K562 (cell line): ENCODE results near the gene TTC8. TPM values are rescaled to one million over a fixed set of nuclear protein-coding genes. Genes with fewer than 3 reads are reported as not detected.
A peak's percentile ranks its signal among the peaks of the same experiment; 100 is the strongest.

Experiments
- ATAC-seq: fragments of 200-7000 bp; cut with Tn5 transposase; 3 replicates; pipeline ENCODE4 v1.9.1; 2020; ENCODE audit warnings: moderate library complexity
- BruUV-seq: library from RNA; stranded (reverse); fragments of 400-500 nt; replicated peaks from 2 replicates; lab custom pipeline; 2021; lab: Mats Ljungman, UMichigan
- CTCF ChIA-PET: fragments of 300-600 bp; formaldehyde crosslinking; extraction: SDS; loops from one replicate; lab custom pipeline; 2021; ENCODE audit warnings: low intra/inter-chr PET ratio; lab: Yijun Ruan, JAX
- POLR2A ChIA-PET: fragments of 300-600, 350-650 bp; sonication (Branson Sonifier 250); formaldehyde crosslinking; extraction: SDS; loops from one replicate; lab custom pipeline; 2021; ENCODE audit warnings: antibody characterized with exemption, inconsistent platforms; lab: Yijun Ruan, JAX
- DNase-seq, 4 experiments: peaks; one replicate each; pipeline versions ENCODE4 v3.0.0 to v3.0.0-alpha.2; 2011 to 2018; ENCODE audit warnings: low spot score in 3 of 4, mixed read lengths in 3 of 4; ENCODE audit errors: extremely low read depth in 1 of 4
- FAIRE-seq: peaks from 2 replicates; lab custom pipeline; 2011; peaks lifted over from hg19 to GRCh38; lab: Jason Lieb, UNC
- H2AFZ ChIP-seq: 2 replicates; pipeline ENCODE4 v1.6.0; 2011; ENCODE audit warnings: low read depth, low read length, control low read depth, inconsistent platforms
- H3K27ac ChIP-seq: fragments of 200-600 bp; 3 replicates; pipeline ENCODE4 v1.8.0; 2011; ENCODE audit warnings: low read depth, mild to moderate bottlenecking, control low read depth, inconsistent platforms, low read length, moderate library complexity, mixed read lengths; ENCODE audit errors: extremely low read depth
- H3K27me3 ChIP-seq, 2 experiments: fragments of 300-600 bp in 1 of 2; 2 replicates in 1 of 2; 3 replicates in 1 of 2; pipeline versions ENCODE4 v1.6.0 to v1.8.0; 2011; ENCODE audit warnings: inconsistent platforms in 2 of 2, low read length in 2 of 2, mild to moderate bottlenecking in 1 of 2, mixed read lengths in 1 of 2, moderate library complexity in 1 of 2; ENCODE audit not compliant: control insufficient read depth in 2 of 2, insufficient read depth in 2 of 2
- H3K36me3 ChIP-seq: fragments of 300-600 bp; 3 replicates; pipeline ENCODE4 v1.8.0; 2011; ENCODE audit warnings: mild to moderate bottlenecking, low read length, inconsistent platforms; ENCODE audit not compliant: control insufficient read depth, insufficient read depth
- H3K4me1 ChIP-seq, 2 experiments: fragments of 200-600 bp in 1 of 2; replicated peaks in 1 of 2; 2 replicates in 1 of 2; 3 replicates in 1 of 2; pipeline versions ENCODE4 v1.5.1 to v1.8.0; 2011; ENCODE audit warnings: inconsistent platforms in 2 of 2, low read length in 2 of 2, mild to moderate bottlenecking in 1 of 2, mixed read lengths in 1 of 2, moderate library complexity in 1 of 2; ENCODE audit not compliant: control insufficient read depth in 2 of 2, insufficient read depth in 2 of 2
- H3K4me2 ChIP-seq: 2 replicates; pipeline ENCODE4 v1.6.1; 2011; ENCODE audit warnings: low read length, control low read depth, inconsistent platforms, mixed read lengths; ENCODE audit not compliant: insufficient read depth
- H3K4me3 ChIP-seq: fragments of 200-600 bp; sonication (generic), shearing (Covaris generic); 2 replicates; pipeline ENCODE4 v1.5.1; 2016; ENCODE audit warnings: control low read depth, inconsistent platforms
- H3K79me2 ChIP-seq: fragments of 200-600 bp; 3 replicates; pipeline ENCODE4 v1.8.0; 2011; ENCODE audit warnings: low read length, inconsistent platforms; ENCODE audit not compliant: control insufficient read depth, insufficient read depth
- H3K9ac ChIP-seq, 2 experiments: 2 replicates each; pipeline versions ENCODE4 v1.6.0 to v1.6.1; 2011; ENCODE audit warnings: low read depth in 2 of 2, low read length in 2 of 2, control low read depth in 1 of 2, inconsistent platforms in 1 of 2, mild to moderate bottlenecking in 1 of 2, mixed read lengths in 1 of 2; ENCODE audit not compliant: insufficient read depth in 1 of 2
- H3K9me1 ChIP-seq: one replicate; pipeline ENCODE4 v1.6.0; 2011; ENCODE audit warnings: inconsistent platforms, mild to moderate bottlenecking, low read length, moderate library complexity; ENCODE audit not compliant: control insufficient read depth, insufficient read depth
- H3K9me3 ChIP-seq: replicated peaks from 2 replicates; pipeline ENCODE4 v1.5.1; 2011; ENCODE audit warnings: low read depth, low read length, inconsistent platforms; ENCODE audit not compliant: control insufficient read depth, insufficient read depth
- H4K20me1 ChIP-seq: replicated peaks from 2 replicates; pipeline ENCODE4 v1.6.1; 2011; ENCODE audit warnings: low read length, inconsistent platforms, mixed read lengths; ENCODE audit not compliant: control insufficient read depth, insufficient read depth
- CBX3 ChIP-seq, 2 experiments: IDR thresholded peaks; 1 replicate in 1 of 2; 2 replicates in 1 of 2; pipeline ENCODE4 v1.6.1; 2012; ENCODE audit warnings: inconsistent platforms in 2 of 2, low read length in 2 of 2, borderline replicate concordance in 1 of 2, control low read depth in 1 of 2
- CCAR2 ChIP-seq: fragments of 200-400 bp; formaldehyde crosslinking; IDR thresholded peaks from 2 replicates; pipeline ENCODE4 v1.6.1; 2017; ENCODE audit warnings: mild to moderate bottlenecking, low read depth, low read length
- GATAD2B ChIP-seq: fragments of 450-650 bp; IDR thresholded peaks from 2 replicates; pipeline ENCODE4 v1.6.1; 2017; ENCODE audit warnings: mild to moderate bottlenecking, borderline replicate concordance
- GTF2F1 ChIP-seq: IDR thresholded peaks from 2 replicates; pipeline ENCODE4 v1.6.1; 2011; ENCODE audit warnings: low read depth, low read length, improper control_type of control experiment
- PHB ChIP-seq: fragments of 250-450 bp; sonication (Bioruptor Pico); IDR thresholded peaks from 2 replicates; pipeline ENCODE4 v1.5.0; 2021
- POLR2H ChIP-seq: IDR thresholded peaks from 2 replicates; pipeline ENCODE4 v1.6.1; 2016; ENCODE audit warnings: missing genetic modification characterization, low read depth, mild to moderate bottlenecking, control low read depth, missing compliant biosample characterization, moderate library complexity
- ZNF121 ChIP-seq: sonication (generic); formaldehyde crosslinking; conservative IDR thresholded peaks from 2 replicates; pipeline ENCODE4 v1.8.0; 2022; ENCODE audit warnings: missing genetic modification reagents
- WGBS: fragments of 100-300 bp; shearing (Covaris generic); methylation state at CpG from one replicate; pipeline ENCODE4 v1.1.6; 2016; ENCODE audit warnings: low coverage, mixed read lengths; ENCODE audit not compliant: insufficient coverage; ENCODE audit errors: missing lambda C conversion rate; 5-methylcytosine and 5-hydroxymethylcytosine counted together
- in situ Hi-C: fragments of 300-500 bp; cut with MboI; formaldehyde crosslinking; loops from 4 replicates; pipeline ENCODE4 v1.15.0; 2018; ENCODE audit warnings: inconsistent platforms, mixed read lengths
- intact Hi-C: fragments of 100-400 bp; cut with micrococcal nuclease; formaldehyde crosslinking; loops from 2 replicates; pipeline ENCODE4 v1.14.2; 2022
- polyA plus RNA-seq, 8 experiments: library from polyadenylated mRNA; depleted of rRNA in 4 of 8; stranded (reverse) in 5 of 8; unstranded in 3 of 8; fragments of >200 nt; fragmentation: Nextera tagmentation in 2 of 8; fragmentation: Illumina TruSeq in 1 of 8; extraction: Ambion mirVana in 2 of 8; extraction: Trizol in 1 of 8; gene quantifications; 2 replicates each; pipeline versions ENCODE4 v1.2.1 to v1.2.3, GENCODE V29; 2011 to 2014; ENCODE audit warnings: inconsistent platforms in 1 of 8, missing spikeins in 1 of 8
- total RNA-seq, 7 experiments: library from RNA; depleted of rRNA in 6 of 7; stranded (reverse); fragments of >200 nt in 6 of 7; fragmentation: Illumina TruSeq in 2 of 7; extraction: Trizol in 2 of 7; gene quantifications; 2 replicates each; pipeline versions ENCODE4 v1.2.1 to v1.2.3, GENCODE V29; 2011 to 2021; ENCODE audit warnings: low replicate concordance in 1 of 7
- TF ChIP-seq, protein P1 (sequence below), 2 experiments: IDR thresholded peaks; 2 replicates each; pipeline ENCODE4 v1.6.1; 2011; ENCODE audit warnings: borderline replicate concordance in 1 of 2, control low read depth in 1 of 2, low read depth in 1 of 2, low read length in 1 of 2, mild to moderate bottlenecking in 1 of 2, mixed read lengths in 1 of 2, moderate library complexity in 1 of 2; ENCODE audit not compliant: insufficient read depth in 1 of 2, insufficient read length in 1 of 2, poor library complexity in 1 of 2, severe bottlenecking in 1 of 2; ENCODE audit errors: extremely low read depth in 1 of 2
- TF ChIP-seq, protein P2 (sequence below): fragments of 450-650 bp; IDR thresholded peaks from 2 replicates; pipeline ENCODE4 v1.6.1; 2018; ENCODE audit warnings: mild to moderate bottlenecking, low read depth; ENCODE audit not compliant: partially characterized antibody
- TF ChIP-seq, protein P3 (sequence below): fragments of 450-650 bp; formaldehyde crosslinking; IDR thresholded peaks from 2 replicates; pipeline ENCODE4 v1.4.0; 2020; ENCODE audit warnings: mild to moderate bottlenecking, moderate library complexity
- TF ChIP-seq, protein P4 (sequence below): sonication (generic); formaldehyde crosslinking; IDR thresholded peaks from 2 replicates; pipeline ENCODE4 v1.8.0; 2022; ENCODE audit warnings: missing genetic modification reagents, mild to moderate bottlenecking, moderate library complexity, borderline replicate concordance
- TF ChIP-seq, protein P5 (sequence below): fragments of 450-650 bp; IDR thresholded peaks from 2 replicates; pipeline ENCODE4 v1.6.1; 2017; ENCODE audit warnings: mild to moderate bottlenecking, moderate library complexity

Gene TTC8
- total and polyA plus RNA-seq, 9 of the 15 experiments (the other 6 are each of a cell fraction or from before 2014, with no cell fraction given) = 7.3 to 22.7 (median 9.6) TPM

DNA sequence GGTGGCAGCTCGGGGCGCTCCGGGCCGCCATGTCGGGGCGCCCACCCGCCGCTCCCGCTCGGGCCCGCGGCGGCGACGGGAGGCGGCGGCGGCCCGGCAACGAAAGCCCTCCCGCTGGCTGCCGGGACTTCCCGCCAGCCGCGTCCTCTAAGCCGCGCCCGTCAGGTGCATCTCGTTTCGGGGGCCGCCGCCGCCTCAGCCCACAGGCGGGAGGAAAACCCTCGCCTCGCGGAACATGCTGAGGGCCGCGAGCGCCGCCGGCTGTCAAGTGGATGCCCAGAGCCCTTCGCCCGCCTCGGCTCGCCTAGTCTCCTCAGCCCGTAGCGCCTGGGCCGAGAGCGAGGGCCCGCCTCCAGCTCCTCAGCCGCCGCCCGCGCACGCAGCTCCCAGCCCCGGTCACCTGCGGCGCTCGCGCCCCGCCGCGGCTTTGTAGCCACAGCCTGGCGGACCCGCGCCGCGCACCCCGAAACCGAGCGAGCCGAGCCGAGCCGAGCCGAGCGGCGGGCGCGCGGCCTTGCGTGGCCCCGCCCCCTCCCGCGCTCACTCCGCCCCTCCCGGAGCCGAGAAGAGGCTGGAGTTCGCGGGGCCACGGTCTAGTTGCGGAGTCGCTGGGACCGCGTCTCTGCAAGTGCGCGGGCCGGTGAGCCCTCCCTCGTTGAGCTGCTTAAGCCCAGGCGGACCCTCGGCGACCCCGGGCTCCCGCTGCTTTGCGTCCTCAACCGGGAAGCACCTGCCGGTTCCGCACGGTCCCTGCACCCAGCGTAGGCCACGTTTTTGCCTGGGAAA is 31.8 kb upstream of the TTC8 start, which contains the start of gene EML5:
Gene EML5 (minus strand): TSS at position 481 of the 786 bp plus-strand sequence. CDS start 450 bp downstream, at position 31.
- Histone ChIP-seq H3K79me2 (no peaks in the 10 kb centered on the region), H2AFZ (peak within 1 kb of the TSS; percentile 83), H3K27me3 (peaks cover 2 to 4% of the 10 kb centered on the region in 2 experiments; a peak in 2 of 5 replicates), H3K9ac (peak within 1 kb of the TSS; percentile 48 to 90; a peak in 3 of 4 replicates), H3K9me1 (no peaks in the 10 kb centered on the region), H3K4me1 (peaks cover 5 to 16% of the 10 kb centered on the region in 2 experiments; a peak in 4 of 5 replicates), H3K4me3 (peak within 1 kb of the TSS; percentile 48), H3K27ac (no peak within 1 kb of the TSS), H3K36me3 (no peaks in the 10 kb centered on the region), H3K4me2 (peak within 1 kb of the TSS; percentile 75), H4K20me1 (no peaks in the 10 kb centered on the region), H3K9me3 (no peaks in the 10 kb centered on the region)
- ATAC-seq (peak; percentile 99), FAIRE-seq (no peak), DNase-seq (peak; percentile 69 to 84 (median 72))
- 2% methylated on average over 13 of the region's 111 CpGs for WGBS
- intact Hi-C loops = loop anchor here (2.0 to 5.0 kb wide), 3 partner anchors 76 to 220 kb away; no protein-coding TSS in a partner anchor
- no TSS peak for BruUV-seq
- in situ Hi-C loops = no loop called here
- POLR2A ChIA-PET = interaction anchor here (1.0 kb wide), 1 partner anchor 37 kb away, joined by 3 read pairs; no protein-coding TSS in a partner anchor
- CTCF ChIA-PET = no interaction called here
- TF ChIP-seq, protein P1, sequence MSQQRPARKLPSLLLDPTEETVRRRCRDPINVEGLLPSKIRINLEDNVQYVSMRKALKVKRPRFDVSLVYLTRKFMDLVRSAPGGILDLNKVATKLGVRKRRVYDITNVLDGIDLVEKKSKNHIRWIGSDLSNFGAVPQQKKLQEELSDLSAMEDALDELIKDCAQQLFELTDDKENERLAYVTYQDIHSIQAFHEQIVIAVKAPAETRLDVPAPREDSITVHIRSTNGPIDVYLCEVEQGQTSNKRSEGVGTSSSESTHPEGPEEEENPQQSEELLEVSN (IDR thresholded peaks at IDR 0.05; ENCODE audit: borderline replicate concordance in 1 of 2, extremely low read depth in 1 of 2, insufficient read depth in 1 of 2, insufficient read length in 1 of 2, low read depth in 1 of 2, low read length in 1 of 2, poor library complexity in 1 of 2, severe bottlenecking in 1 of 2) = peak; percentile 10 to 73
- TF ChIP-seq, protein P2, sequence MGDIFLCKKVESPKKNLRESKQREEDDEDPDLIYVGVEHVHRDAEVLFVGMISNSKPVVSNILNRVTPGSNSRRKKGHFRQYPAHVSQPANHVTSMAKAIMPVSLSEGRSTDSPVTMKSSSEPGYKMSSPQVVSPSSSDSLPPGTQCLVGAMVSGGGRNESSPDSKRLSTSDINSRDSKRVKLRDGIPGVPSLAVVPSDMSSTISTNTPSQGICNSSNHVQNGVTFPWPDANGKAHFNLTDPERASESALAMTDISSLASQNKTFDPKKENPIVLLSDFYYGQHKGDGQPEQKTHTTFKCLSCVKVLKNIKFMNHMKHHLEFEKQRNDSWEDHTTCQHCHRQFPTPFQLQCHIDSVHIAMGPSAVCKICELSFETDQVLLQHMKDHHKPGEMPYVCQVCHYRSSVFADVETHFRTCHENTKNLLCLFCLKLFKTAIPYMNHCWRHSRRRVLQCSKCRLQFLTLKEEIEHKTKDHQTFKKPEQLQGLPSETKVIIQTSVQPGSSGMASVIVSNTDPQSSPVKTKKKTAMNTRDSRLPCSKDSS = no peak
- TF ChIP-seq, protein P3, sequence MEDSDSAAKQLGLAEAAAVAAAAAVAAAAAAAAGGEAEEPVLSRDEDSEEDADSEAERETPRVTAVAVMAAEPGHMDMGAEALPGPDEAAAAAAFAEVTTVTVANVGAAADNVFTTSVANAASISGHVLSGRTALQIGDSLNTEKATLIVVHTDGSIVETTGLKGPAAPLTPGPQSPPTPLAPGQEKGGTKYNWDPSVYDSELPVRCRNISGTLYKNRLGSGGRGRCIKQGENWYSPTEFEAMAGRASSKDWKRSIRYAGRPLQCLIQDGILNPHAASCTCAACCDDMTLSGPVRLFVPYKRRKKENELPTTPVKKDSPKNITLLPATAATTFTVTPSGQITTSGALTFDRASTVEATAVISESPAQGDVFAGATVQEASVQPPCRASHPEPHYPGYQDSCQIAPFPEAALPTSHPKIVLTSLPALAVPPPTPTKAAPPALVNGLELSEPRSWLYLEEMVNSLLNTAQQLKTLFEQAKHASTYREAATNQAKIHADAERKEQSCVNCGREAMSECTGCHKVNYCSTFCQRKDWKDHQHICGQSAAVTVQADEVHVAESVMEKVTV (CRISPR knock-in tag) = peak; percentile 61
- TF ChIP-seq CCAR2 (no peak), ZNF121 (CRISPR knock-in tag) (no peak), GATAD2B (peak; percentile 48; the same call in 1 of the 2 replicates), POLR2H (tag) (no peak), GTF2F1 (no peak), CBX3 (IDR thresholded peaks at IDR 0.05; ENCODE audit: borderline replicate concordance in 1 of 2, low read length in 2 of 2) (no peak), PHB (CRISPR knock-in tag) (no peak)
- TF ChIP-seq, protein P4, sequence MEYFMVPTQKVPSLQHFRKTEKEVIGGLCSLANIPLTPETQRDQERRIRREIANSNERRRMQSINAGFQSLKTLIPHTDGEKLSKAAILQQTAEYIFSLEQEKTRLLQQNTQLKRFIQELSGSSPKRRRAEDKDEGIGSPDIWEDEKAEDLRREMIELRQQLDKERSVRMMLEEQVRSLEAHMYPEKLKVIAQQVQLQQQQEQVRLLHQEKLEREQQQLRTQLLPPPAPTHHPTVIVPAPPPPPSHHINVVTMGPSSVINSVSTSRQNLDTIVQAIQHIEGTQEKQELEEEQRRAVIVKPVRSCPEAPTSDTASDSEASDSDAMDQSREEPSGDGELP = no peak
- TF ChIP-seq, protein P5, sequence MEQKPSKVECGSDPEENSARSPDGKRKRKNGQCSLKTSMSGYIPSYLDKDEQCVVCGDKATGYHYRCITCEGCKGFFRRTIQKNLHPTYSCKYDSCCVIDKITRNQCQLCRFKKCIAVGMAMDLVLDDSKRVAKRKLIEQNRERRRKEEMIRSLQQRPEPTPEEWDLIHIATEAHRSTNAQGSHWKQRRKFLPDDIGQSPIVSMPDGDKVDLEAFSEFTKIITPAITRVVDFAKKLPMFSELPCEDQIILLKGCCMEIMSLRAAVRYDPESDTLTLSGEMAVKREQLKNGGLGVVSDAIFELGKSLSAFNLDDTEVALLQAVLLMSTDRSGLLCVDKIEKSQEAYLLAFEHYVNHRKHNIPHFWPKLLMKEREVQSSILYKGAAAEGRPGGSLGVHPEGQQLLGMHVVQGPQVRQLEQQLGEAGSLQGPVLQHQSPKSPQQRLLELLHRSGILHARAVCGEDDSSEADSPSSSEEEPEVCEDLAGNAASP = no peak
